ENCODE measurements around the gene ABCA7. TPM values are rescaled to one million over a fixed set of nuclear protein-coding genes. Genes with fewer than 3 reads are reported as not detected.

The ABCA7 gene
- total and polyA plus RNA-seq, 2 experiments from 2014 or later, result 17.8 to 26.8 TPM

DNA sequence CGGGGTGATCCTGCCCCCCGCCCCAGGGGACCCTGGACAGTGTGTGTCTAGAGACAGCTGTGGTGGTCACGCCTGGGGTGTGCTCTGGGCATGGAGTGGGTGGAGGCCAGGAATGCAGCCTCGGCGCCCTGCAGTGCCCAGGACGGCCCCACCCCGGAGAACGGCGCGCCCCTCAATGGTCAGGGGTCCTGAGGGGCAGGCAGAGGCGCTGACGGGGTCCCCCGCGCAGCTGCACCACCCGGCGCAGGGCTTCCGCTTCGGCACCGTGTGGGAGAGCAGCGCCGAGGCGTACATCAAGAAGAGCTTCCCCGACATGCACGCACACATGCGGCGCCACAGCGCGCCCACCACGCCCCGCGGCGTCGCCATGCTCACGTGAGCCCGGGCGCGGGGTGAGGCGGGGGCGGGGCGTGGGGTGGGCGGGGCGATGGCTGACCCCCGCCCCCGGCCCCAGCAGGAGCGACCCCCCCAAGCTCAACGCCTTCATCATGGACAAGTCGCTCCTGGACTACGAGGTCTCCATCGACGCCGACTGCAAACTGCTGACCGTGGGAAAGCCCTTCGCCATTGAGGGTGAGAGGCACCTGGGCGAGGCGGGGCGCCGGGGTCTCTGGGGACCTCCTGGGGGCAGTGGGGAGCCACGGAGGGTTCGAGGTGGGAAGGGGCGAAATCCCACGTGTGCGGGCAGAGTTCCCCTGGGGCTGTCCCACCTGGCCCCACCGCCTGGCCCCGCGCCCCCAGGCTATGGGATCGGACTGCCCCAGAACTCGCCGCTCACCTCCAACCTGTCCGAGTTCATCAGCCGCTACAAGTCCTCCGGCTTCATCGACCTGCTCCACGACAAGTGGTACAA, 32.3 kb upstream of the ABCA7 start:
- Histone ChIP-seq H3K4me2 (no peak overlapping the region), H3K9me2 (replicated peaks; ENCODE audit: insufficient read depth) (no peaks in the 10 kb centered on the region), H3K36me3 (replicated peaks; ENCODE audit: insufficient read depth, low read depth) (no peaks in the 10 kb centered on the region), H3K27ac (no peak overlapping the region), H3K4me3 (no peak overlapping the region), H3K79me2 (no peaks in the 10 kb centered on the region), H4K20me1 (ENCODE audit: insufficient read depth, poor library complexity, severe bottlenecking) (no peaks in the 10 kb centered on the region), H3K27me3 (no peaks in the 10 kb centered on the region), H3K4me1 (ENCODE audit: insufficient read depth) (no peaks in the 10 kb centered on the region), H2AFZ (no peak overlapping the region), H3K9me3 (ENCODE audit: low read depth) (no peaks in the 10 kb centered on the region)
- TF ChIP-seq EZH2phosphoT487 (IDR thresholded peaks at IDR 0.05; ENCODE audit: low read depth, severe bottlenecking, unreplicated experiment) (no peak), EZH2 (IDR thresholded peaks at IDR 0.05; ENCODE audit: borderline replicate concordance) (no peak)
- WGBS (ENCODE audit: low lambda C conversion rate, missing lambda C conversion rate), result 96% methylated on average over 41 of the region's 73 CpGs
- no peak for DNase-seq (ENCODE audit: low spot score)

DNA sequence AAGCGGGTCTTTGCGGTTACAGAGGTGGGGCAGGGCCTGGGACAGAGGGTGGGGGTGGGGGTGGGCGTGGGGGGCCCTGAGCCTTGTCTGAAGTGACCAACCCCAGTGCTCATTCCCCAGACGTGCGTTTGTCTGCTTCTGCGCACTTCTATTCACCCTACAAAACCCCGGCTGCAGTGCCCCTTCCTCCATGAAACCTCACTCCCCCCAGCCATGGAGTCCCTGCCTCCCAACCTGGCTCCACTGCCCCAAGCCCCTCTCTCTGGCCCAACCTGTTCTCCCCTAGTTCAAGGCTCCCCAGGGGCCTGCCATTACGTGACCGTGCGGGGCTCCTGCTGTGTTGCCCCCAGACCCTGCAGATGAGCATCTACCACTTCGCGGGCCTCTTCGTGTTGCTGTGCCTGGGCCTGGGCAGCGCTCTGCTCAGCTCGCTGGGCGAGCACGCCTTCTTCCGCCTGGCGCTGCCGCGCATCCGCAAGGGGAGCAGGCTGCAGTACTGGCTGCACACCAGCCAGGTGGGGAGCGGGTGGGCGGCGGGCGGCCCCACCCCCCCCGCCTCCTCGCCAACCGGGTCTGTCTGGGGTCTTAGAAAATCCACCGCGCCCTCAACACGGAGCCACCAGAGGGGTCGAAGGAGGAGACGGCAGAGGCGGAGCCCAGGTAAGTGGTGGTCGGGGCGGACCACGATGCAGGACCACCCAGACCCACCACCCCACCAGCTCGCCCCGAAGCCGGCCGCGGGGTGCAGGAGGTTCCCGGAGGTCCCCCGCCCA, 31.5 kb upstream of the ABCA7 start:
- H3K4me3 ChIP-seq, result no peak overlapping the region
- H3K27me3 ChIP-seq, result no peaks in the 10 kb centered on the region
- no peak overlapping the region for H2AFZ ChIP-seq
- TF ChIP-seq, protein P1, sequence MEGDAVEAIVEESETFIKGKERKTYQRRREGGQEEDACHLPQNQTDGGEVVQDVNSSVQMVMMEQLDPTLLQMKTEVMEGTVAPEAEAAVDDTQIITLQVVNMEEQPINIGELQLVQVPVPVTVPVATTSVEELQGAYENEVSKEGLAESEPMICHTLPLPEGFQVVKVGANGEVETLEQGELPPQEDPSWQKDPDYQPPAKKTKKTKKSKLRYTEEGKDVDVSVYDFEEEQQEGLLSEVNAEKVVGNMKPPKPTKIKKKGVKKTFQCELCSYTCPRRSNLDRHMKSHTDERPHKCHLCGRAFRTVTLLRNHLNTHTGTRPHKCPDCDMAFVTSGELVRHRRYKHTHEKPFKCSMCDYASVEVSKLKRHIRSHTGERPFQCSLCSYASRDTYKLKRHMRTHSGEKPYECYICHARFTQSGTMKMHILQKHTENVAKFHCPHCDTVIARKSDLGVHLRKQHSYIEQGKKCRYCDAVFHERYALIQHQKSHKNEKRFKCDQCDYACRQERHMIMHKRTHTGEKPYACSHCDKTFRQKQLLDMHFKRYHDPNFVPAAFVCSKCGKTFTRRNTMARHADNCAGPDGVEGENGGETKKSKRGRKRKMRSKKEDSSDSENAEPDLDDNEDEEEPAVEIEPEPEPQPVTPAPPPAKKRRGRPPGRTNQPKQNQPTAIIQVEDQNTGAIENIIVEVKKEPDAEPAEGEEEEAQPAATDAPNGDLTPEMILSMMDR (IDR thresholded peaks at IDR 0.05; ENCODE audit: poor library complexity), result no peak
- TF ChIP-seq EZH2 (IDR thresholded peaks at IDR 0.05; ENCODE audit: borderline replicate concordance) (no peak), EZH2phosphoT487 (IDR thresholded peaks at IDR 0.05; ENCODE audit: low read depth, severe bottlenecking, unreplicated experiment) (no peak)
- H3K36me3 ChIP-seq (replicated peaks; ENCODE audit: insufficient read depth, low read depth), result no peaks in the 10 kb centered on the region
- H3K27ac ChIP-seq, result no peak overlapping the region
- no peak for DNase-seq (ENCODE audit: low spot score)
- no peaks in the 10 kb centered on the region for H3K9me2 ChIP-seq (replicated peaks; ENCODE audit: insufficient read depth)
- no peaks in the 10 kb centered on the region for H4K20me1 ChIP-seq (ENCODE audit: insufficient read depth, poor library complexity, severe bottlenecking)
- H3K4me2 ChIP-seq, result no peak overlapping the region
- H3K4me1 ChIP-seq (ENCODE audit: insufficient read depth), result no peaks in the 10 kb centered on the region
- peaks cover 3% of the 10 kb centered on the region for H3K79me2 ChIP-seq
- no peaks in the 10 kb centered on the region for H3K9me3 ChIP-seq (ENCODE audit: low read depth)
- 98% methylated on average over 25 of the region's 45 CpGs for WGBS (ENCODE audit: low lambda C conversion rate, missing lambda C conversion rate)

DNA sequence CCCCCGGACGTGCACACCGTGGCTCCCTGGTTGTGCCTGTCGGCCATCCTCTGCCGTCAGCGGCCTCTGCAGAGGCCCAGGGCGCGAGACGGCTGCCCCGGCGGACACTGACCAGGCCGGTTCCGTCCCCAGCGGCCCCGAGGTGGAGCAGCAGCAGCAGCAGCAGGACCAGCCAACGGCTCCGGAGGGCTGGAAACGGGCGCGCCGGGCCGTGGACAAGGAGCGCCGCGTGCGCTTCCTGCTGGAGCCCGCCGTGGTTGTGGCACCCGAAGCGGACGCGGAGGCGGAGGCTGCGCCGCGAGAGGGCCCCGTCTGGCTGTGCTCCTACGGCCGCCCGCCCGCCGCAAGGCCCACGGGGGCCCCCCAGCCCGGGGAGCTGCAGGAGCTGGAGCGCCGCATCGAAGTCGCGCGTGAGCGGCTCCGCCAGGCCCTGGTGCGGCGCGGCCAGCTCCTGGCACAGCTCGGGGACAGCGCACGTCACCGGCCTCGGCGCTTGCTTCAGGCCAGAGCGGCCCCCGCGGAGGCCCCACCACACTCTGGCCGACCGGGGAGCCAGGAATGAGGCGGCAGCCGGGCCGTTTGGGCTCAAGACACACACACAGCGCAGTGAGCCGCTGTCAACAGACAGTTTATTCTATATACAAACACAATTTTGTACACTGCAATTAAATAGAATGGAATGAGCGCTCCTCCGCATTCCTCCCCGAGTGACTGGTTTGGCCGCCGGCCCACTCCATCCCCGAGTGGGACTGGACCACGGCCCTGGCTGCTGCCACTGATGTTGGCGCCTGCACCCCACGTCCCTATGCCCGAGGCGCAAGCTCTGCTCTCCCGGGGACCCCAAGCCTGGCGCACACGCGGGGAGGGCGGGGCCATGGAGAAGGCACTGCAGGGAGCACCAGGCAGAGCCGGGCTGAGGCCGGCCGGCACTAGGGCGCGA, 30.6 kb upstream of the ABCA7 start:
- no peaks in the 10 kb centered on the region for H3K9me2 ChIP-seq (replicated peaks; ENCODE audit: insufficient read depth)
- H3K27ac ChIP-seq, result no peak overlapping the region
- H2AFZ ChIP-seq, result no peak overlapping the region
- H4K20me1 ChIP-seq (ENCODE audit: insufficient read depth, poor library complexity, severe bottlenecking), result peaks cover 2% of the 10 kb centered on the region
- H3K4me1 ChIP-seq (ENCODE audit: insufficient read depth), result no peaks in the 10 kb centered on the region
- no peak for DNase-seq (ENCODE audit: low spot score)
- H3K4me2 ChIP-seq, result no peak overlapping the region
- TF ChIP-seq, protein P1 (IDR thresholded peaks at IDR 0.05; ENCODE audit: poor library complexity), result no peak
- no peak for TF ChIP-seq EZH2 (IDR thresholded peaks at IDR 0.05; ENCODE audit: borderline replicate concordance)
- no peak for TF ChIP-seq EZH2phosphoT487 (IDR thresholded peaks at IDR 0.05; ENCODE audit: low read depth, severe bottlenecking, unreplicated experiment)
- no peak overlapping the region for H3K4me3 ChIP-seq
- H3K27me3 ChIP-seq, result no peaks in the 10 kb centered on the region
- peaks cover 10% of the 10 kb centered on the region for H3K79me2 ChIP-seq
- no peaks in the 10 kb centered on the region for H3K9me3 ChIP-seq (ENCODE audit: low read depth)
- H3K36me3 ChIP-seq (replicated peaks; ENCODE audit: insufficient read depth, low read depth), result no peaks in the 10 kb centered on the region
- 86% methylated on average over 71 of the region's 92 CpGs for WGBS (ENCODE audit: low lambda C conversion rate, missing lambda C conversion rate)

Measured in hepatocyte (in vitro differentiated cells).